Activated gamma-delta T cell (primary cell): ENCODE results near the gene ECI1.

Experiments used
- DNase-seq: peaks from one replicate; lab custom pipeline; 2025; lab: John Stamatoyannopoulos, UW

Gene ECI1

DNA sequence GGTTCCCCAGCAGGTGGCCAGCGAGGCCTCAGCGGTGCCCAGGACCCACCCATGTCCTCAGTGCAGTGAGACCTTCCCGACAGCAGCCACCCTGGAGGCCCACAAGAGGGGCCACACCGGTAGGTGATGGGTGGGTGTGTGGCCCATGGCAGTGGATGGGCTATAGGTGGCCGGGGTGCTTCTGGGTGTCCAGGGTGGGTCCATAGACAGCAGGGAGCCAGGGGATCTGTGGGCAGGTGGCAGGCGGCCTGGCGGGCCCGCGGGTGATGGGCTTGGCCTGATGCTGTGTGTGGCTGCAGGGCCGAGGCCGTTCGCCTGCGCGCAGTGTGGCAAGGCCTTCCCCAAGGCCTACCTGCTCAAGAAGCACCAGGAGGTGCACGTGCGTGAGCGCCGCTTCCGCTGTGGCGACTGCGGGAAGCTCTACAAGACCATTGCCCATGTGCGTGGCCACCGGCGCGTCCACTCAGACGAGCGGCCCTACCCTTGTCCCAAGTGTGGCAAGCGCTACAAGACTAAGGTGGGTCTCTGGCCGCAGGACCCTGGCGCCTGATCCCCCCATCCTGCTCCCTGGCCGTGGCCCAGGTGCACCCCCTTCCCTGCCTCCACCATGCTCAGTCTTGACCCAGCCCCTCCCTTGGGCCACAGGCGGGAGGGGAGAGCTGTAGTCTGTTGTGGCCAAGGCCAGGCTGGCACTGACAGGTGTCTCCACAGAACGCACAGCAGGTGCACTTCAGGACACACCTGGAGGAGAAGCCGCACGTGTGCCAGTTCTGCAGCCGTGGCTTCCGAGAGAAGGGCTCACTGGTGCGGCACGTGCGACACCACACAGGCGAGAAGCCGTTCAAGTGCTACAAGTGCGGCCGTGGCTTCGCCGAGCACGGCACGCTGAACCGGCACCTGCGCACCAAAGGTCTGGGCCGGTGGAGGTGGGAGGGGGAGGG is 17.2 kb downstream of the ECI1 start:
- no peak for DNase-seq

DNA sequence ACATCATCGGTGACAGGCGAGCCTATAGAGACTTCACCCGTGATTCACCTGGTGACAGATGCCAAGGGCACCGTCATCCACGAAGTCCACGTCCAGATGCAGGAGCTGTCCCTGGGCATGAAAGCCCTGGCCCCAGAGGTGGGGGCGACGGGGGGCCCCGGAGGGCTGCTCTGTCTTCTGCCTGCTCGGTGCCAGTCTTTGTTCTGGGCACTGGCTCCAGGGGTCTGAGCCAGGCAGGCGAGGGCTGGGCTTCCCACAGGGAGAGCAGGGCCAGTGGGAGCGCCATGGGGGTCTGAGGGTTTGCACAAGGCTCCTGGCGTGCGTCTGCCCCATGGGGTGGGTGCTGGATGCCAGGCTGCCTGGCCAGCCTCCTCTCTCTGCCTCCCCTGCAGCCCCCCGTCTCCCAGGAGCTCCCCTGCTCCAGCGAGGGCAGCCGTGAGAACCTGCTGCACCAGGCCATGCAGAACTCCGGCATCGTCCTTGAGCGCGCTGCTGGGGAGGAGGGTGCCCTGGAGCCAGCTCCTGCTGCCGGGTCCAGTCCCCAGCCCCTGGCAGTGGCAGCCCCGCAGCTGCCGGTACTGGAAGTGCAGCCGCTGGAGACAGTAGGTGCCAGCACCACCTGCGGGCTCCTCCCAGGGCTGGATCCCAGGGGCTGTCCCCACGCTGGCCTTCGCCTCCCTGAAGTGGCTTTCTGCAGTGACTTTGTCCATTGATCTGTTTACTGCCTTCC is 18.2 kb downstream of the ECI1 start:
- no peak for DNase-seq

- no peak for DNase-seq
Measured at GRCh38 chr16:2232094-2232990, 19.0 kb downstream of the ECI1 start.

DNA sequence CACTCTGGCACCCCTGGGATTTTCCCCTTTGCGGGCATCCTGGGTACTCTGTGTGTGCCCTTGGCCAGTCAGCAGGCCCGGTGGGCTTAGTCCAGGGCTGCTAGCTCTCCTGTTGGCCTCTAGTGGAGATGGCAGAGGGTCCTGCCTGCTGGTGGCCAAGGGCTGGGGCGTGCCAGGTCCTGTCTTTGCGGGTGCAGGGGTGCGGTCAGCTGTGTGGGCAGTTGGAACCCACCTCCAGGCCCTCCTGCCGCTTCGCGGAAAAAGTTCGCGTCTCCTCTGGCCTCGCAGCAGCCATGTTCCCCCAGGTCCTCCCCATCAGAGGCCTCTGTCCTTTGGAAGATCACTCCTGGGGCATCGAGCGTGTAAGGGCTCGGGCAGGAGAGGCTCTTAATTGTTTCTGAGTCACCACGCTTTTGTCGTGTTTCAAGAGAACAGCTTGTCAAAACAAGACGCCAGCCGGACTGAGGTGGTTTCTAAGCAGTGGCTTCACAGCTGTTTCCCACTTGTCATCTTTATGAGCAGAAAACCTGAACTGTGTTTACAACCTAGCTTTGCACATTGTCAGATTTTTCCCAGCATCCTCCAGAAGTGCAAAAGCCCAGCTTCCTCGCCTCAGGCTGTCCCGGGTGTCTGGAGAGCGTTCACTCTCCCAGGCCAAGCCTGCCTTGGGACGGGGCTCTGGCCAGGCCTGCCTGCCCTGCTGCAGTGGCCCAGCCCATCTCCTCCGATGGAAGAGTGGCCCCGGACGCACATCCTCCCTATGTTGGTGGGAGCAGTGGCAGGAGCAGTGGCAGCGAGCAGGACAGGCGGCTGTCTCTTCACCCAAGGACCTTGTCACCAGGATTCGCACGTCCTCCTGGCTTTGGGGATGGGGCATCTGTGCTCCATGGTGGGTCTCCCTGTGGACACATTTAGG is 20.1 kb downstream of the ECI1 start:
- no peak for DNase-seq

DNA sequence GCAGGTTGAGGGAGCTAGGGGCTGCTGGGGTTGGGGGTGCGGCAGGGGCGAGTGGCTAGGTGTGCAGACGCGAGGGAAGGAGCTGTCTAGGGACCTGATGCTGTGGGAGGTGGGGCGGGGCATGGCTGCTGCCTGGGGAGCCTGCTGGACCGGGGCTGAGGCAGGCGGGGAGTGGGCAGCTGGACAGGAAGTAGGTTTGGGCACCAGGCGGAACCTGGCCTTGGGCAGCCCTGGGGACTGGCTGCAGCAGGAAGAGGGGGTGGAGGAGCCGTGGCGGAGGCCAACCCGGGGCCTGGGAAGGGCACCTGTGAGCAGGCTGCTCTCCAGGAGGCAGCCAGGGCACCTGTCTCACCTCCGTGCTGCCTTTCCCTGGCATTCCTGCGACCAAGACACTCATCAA is 21.0 kb downstream of the ECI1 start:
- DNase-seq, result no peak

DNA sequence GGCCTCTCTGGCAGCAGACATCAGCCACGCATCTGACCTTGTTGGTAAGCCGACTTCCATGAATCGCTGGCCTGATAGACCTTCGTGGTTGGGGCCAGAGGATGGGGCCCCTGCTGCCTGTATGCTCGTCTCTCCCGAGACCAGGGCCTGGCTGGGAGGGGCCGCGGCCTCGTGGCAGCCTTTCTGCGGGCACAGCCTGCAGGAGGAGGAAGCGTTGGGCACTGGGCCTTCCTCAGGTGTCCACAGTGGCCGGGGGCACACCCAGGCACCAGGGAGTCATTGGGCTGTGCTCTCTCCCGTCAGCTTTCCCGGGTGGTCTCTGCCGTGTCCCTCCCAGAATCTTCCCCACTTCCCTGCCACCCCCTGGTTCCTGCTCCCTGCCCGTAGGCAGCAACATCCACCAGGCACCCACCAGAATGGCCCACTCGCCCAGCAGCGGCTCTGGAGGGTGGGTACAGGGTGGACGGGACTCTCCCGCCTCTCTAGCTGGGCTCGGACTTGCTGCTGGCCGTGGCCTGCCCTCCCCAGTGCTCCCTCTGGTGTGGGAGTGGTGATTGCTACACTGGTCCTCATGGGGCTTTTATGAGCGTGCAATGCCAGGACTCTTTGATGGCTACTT is 21.6 kb downstream of the ECI1 start:
- no peak for DNase-seq

- no peak for DNase-seq
Measured at GRCh38 chr16:2229091-2229490, 22.3 kb downstream of the ECI1 start.

- DNase-seq, result no peak
Measured at GRCh38 chr16:2228161-2228824, 23.1 kb downstream of the ECI1 start.

DNA sequence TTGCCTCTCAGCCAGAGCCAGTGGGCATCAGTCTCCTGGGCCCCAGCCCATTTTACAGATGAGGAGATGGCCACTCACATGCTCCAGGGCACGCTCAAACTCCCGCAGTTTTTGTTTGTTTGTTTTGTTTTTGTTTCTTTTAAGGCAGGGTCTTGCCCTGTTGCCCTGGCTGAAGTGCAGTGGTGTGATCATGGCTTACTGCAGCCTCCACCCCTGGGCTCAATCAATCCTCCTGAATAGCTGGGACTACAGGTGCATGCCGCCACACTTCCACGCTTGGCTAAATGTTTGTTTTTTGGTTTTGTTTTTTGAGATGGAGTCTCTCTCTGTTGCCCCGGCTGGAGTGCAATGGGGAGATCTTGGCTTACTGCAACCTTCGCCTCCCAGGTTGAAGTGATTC is 24.5 kb downstream of the ECI1 start:
- no peak for DNase-seq

GRCh38 chr16:2226245-2226793 is 25.1 kb downstream of the ECI1 start:
- DNase-seq, result no peak

DNA sequence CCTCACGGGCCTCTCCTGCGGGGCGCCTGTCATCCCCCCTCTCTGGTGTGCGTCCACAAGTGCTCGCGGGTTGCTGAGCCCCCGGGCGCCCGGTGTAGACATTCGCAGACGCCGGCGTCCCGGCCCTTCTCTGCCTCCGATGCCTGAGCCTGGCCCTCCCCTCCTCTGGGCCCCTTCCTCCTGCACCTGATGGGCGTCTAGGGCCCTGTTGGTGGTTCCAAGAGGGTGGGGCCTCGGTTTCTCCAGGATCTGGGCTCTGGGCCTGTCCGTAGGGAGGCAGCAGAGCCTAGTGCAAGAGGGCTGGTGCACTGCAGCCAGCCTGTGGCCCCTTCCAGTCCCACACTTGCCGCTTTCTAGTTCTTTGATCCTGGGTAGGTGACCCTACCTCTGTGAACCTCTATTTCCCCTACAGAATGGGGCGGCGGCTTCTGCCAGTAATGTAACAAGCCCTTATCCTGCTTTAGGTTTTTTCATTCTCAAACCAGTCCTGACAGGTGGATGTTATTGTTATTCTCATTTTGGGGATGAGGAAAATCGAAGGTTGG is 27.4 kb downstream of the ECI1 start:
- DNase-seq, result no peak

DNA sequence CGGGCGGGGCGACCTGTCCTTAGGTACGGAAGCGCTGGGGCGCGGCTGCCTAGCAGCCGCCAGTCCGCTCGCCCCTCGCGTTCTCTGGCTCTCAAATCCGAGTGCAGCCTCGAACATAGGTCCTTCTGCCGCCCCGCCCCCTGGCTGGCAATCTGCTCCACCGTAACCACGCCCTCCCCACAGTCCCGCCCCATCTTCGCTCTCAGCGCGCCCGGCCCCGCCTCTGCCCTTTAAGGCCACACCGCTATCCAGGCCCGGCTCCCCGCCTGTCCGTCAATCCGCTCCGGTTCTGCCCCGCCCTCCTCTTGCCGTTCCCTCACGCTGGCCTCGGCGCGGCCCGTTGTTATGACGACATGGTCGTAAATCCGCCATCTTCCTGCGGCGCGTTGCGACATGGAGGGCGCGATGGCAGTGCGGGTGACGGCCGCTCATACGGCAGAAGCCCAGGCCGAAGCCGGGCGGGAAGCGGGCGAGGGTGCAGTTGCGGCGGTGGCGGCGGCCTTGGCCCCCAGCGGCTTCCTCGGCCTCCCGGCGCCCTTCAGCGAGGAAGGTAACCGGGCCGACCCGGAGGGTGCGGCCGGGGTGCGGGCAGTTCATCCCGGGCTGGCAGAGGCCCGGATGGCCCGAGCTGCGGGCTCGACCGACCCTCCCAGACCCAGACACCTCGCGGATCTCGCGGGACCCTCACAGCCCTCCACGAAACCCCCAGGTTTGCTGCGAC is 28.0 kb downstream of the ECI1 start, which contains the start of gene E4F1:
TSS of gene E4F1 (plus strand) at position 371 of the 721 bp plus-strand sequence. CDS start at position 394, 23 bp downstream.
- DNase-seq, result peak; percentile 97

GRCh38 chr16:2216330-2216729 is 35.1 kb downstream of the ECI1 start:
- no peak for DNase-seq

GRCh38 chr16:2214719-2214968 is 36.7 kb downstream of the ECI1 start, which contains the start of gene PGP:
TSS of gene PGP (minus strand) at chr16:2214840. CDS start at chr16:2214777, 63 bp downstream.
- peak; percentile 98 for DNase-seq

- no peak for DNase-seq
Measured at GRCh38 chr16:2213817-2214718, 37.3 kb downstream of the ECI1 start.

DNA sequence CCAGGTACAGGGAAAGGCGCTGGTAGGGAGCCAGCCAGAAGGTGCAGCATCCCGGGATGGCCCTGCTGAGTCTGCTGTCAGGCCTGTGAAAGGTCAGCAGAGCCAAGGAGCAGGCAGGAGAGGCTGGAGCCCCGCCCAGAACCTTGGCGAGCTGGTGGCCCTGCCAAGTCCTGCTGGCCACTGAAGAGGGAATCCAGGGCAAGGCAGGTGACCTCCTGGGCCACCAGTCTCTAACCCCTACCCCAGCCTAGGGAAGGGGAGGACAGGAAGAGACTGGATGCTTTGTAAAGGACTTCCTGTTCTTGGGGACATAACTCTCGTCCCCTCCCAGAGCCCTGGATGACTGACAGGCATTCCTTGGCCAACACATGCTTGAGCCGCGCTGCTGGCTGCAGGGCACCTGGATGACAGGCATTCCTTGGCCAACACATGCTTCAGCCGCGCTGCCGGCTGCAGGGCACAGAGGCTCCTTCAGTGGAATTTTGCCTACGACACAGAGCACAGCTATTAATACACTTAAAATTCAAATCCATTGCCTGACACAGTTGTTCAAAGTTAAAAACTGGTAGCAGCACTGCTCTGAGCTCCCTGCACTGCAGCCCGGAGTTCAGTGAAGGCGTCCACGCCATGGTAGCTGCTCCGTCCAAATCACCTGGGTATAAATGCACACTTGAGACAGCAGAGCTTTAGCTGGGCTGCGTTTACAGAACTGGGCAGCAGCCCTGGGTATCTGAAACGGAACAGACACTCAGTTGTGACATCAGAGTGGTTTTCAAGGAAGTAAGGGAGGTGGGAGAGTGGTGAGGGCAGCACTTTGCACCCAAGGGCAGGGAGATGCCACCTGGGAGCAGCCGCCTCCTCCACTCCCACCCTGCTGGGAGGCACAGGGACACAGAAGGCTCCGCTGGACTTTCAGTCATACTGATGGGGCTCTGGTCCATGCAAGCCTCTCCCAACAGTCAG is 38.7 kb downstream of the ECI1 start:
- DNase-seq, result no peak
